ENCODE measurements around the gene GATAD2B.
"Not testable (repeated sequence)": the region's sequence is repeated elsewhere in the genome, so short reads cannot be mapped to it uniquely, and the experiment has no call there.

Gene GATAD2B

DNA sequence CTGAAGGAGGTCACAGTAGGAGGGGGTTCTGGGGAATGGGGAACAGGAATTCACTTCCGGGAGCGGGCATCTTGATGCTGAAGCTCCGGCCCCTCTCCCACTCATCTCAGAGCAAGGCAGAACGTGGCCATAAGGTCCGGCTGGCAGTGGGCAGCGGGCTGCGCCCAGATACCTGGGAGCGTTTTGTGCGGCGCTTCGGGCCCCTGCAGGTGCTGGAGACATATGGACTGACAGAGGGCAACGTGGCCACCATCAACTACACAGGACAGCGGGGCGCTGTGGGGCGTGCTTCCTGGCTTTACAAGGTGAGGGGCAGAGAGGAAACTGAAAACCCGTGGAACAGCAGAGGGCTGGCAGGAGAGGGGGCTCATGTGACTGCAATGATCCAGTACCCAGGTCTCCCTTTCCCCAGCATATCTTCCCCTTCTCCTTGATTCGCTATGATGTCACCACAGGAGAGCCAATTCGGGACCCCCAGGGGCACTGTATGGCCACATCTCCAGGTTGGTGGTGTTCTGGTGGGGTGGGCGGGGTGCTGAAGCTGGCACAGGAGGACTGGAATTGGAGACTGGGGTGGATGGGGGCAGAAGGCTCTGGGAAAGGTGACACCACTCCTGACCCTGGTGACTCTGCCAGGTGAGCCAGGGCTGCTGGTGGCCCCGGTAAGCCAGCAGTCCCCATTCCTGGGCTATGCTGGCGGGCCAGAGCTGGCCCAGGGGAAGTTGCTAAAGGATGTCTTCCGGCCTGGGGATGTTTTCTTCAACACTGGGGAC lies 144.5 kb downstream of the GATAD2B start:
- no peak for DNase-seq (ENCODE audit: low read depth)

DNA sequence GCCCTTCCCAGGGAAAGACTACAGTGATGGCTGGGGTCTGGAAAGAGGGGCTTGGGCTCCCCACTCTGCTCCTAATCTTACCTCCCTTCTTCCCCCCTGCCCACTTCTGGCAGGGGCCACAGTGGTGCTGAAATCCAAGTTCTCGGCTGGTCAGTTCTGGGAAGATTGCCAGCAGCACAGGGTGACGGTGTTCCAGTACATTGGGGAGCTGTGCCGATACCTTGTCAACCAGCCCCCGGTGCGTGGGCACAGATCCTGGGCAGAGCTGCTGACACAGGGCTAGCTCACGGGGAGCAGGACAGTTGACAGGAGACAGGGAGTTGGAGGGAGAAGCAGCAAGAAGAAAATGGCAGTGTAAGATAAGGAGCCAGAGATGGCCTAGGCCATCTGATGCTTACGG lies 145.1 kb downstream of the GATAD2B start:
- DNase-seq (ENCODE audit: low read depth), result no peak

- DNase-seq (ENCODE audit: low read depth), result no peak
These were observed 145.9 kb downstream of the GATAD2B start for GRCh38 chr1:153776845-153777370.

DNA sequence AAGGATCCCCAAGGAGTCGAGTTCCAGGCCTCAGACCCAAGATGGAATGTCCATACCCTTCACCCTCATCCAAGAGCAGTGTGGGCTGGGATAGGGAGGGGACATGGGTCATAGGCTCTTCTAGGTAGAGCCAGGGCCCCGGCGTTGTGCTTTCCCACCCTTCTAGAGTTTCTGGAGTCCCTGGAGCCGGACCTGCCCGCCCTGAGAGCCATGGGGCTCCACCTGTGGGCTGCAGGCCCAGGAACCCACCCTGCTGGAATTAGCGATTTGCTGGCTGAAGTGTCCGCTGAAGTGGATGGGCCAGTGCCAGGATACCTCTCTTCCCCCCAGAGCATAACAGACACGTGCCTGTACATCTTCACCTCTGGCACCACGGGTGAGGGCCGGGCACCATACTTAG lies 146.4 kb downstream of the GATAD2B start:
- DNase-seq (ENCODE audit: low read depth), result no peak

- peak; percentile 42 for DNase-seq (ENCODE audit: low read depth)
These were observed 147.1 kb downstream of the GATAD2B start for GRCh38 chr1:153775458-153776327.

GRCh38 chr1:153774780-153775457 lies 147.9 kb downstream of the GATAD2B start, which contains the start of gene SLC27A3:
TSS of gene SLC27A3 (plus strand) at chr1:153775407. CDS start at chr1:153775498, 91 bp downstream.
- DNase-seq (ENCODE audit: low read depth), result peak; percentile 10

GRCh38 chr1:153774026-153774595 lies 148.7 kb downstream of the GATAD2B start:
- no peak for DNase-seq (ENCODE audit: low read depth)

- no peak for DNase-seq (ENCODE audit: low read depth)
These were observed 149.5 kb downstream of the GATAD2B start for GRCh38 chr1:153773096-153773921.

DNA sequence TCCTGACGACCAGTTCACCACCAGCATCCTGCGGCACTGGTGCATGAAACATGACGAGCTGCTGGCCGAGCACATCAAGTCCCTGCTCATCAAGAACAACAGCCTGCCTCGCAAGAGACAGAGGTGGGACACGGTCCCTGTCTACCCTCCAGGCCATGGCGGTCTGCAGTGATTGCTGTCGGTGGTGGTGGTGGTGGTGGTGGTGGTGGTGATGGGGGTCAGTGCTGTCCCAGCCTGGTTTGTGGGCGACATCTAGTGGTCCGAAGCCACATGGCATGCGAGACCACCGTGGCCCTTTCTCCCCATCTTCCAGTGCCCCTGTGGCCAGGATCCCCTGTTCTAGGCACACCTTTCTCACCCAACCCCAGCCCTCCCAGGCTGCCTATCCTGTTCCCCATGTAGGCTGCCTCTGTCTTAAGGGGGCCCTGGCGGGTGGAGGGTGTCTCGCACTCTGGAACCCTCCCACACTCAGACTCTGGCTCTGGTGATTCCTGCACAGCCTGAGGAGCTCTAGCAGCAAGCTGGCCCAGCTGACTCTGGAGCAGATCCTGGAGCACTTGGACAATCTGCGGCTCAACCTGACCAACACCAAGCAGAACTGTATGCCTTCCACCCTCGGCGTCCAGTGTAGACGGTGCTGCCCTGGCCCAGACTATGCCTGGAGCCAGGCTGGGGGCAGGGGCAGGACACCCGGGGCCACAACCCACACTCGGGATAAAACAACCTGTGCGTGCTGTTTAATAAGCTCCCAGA lies 150.8 kb downstream of the GATAD2B start:
- DNase-seq (ENCODE audit: low read depth), result no peak

DNA sequence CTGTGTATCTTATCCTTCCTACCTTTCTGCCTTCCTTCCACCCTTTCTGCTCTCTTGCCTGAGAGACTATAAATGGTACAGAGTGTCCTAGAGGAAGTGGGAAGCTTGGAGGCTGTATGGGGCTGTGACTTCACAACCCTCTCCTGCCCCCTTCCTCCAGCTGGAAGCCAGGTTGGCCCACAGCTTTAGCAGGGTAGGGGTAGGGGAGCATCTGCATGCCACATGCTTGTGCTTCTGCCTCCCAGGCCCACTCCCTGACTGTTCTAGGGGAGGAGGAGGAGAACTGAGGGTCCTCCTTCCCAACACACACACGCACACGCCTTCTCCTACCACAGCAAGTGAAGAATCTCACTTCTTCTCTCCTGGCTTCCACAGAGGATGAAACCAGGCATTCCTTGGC lies 151.5 kb downstream of the GATAD2B start:
- DNase-seq (ENCODE audit: low read depth), result no peak

- no peak for DNase-seq (ENCODE audit: low read depth)
These were observed 152.0 kb downstream of the GATAD2B start for GRCh38 chr1:153770797-153771196.

DNA sequence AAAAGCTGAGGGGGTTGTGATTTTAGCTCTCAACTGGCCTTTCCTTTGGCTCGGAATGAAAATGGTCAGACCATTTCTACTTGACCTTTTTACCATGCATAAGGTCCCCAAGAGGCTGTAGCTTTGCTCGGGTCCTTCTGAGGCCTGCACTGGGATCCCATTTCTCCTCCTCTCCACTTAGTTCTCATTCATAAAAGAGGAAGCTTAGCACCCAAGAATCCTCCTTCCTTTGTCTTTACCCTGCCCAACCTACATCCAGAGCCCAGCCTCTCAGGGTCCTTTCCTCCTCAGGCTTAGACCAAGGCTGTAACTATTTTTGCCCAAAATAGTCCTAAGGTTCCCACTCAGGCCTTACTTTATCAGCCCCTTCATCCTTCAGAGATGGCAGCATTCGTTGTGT lies 153.6 kb downstream of the GATAD2B start:
- DNase-seq (ENCODE audit: low read depth), result no peak

DNA sequence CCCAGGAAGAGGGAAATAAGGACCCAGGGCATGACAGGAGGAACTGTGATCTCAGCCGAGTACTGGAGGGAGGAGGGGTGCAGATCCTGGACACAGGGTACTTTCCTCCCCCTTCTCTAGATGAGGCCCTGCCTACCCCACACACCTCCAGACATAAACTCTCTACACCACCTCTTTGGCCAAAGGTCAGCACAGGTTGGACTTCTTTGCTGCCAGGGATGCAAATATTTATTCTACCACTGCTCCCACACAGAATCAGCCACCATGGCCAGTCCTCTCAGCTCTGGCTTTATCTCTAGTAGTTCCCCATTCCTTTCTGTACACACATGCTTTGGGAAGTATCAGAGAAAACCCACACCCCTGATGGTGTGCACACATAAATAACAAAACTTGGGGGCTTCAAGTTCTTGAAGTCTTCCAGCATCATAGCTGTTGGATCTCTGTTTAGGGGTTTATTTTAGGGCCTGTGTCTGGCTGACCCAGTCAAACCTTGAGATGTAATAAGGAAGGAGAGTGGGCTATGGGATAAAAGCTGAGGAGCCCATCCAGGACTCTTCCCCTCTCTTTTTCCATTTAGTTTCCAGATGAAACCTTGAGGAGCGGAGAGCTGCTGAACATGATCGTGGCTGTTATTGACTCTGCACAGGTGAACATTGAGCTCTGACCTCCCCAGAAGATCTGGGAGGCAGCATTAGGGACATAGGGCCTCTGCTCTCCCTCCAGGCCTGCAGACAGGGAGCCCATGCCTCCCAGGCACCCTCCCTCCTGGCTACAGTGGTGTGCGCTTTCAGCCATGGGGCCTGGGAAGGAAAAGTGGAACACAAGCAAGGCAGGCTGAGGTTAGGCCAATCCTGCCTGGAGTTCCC lies 154.2 kb downstream of the GATAD2B start:
- no peak for DNase-seq (ENCODE audit: low read depth)

DNA sequence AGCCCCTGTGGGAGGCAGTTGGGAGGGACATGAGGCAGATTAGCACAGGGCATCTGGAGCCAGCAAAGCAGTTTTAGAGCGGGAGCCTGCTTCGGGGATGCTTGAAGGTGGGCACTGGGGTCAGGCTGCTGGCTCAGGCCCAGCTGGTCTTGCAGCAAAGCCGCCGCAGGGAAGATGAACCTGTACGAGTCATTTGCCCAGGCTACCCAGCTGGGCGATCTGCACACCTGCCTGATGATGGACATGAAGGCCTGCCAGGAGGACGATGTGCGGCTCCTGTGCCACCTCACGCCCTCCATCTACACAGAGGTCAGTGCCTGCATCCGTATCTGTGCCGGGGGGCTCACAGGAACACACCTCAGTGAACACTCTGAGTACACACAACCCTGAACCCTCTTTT lies 155.3 kb downstream of the GATAD2B start:
- DNase-seq (ENCODE audit: low read depth), result no peak

GRCh38 chr1:153766663-153767062 lies 156.1 kb downstream of the GATAD2B start:
- DNase-seq (ENCODE audit: low read depth), result not testable (repeated sequence)

DNA sequence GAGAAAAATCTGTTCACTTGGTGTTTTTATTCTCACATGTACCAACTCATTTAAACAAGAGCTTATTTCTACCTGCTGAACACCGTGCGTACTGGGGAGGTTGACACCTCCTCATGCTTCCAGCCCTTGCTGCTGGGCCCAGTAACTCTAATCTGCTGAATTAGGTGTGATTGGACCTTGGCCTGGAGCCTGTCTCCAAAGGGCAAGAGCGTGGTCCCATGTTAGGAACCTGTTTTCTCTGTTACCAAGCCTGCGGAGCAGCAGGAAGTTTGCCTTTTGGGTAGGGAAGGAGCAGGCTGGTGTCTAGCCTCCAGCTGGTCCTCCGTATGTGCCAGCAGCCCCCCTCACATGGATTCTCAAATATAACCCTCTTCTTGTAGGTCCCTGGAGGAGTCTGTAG lies 158.5 kb downstream of the GATAD2B start:
- no peak for DNase-seq (ENCODE audit: low read depth)

GRCh38 chr1:153763365-153764225 lies 159.2 kb downstream of the GATAD2B start:
- no peak for DNase-seq (ENCODE audit: low read depth)

DNA sequence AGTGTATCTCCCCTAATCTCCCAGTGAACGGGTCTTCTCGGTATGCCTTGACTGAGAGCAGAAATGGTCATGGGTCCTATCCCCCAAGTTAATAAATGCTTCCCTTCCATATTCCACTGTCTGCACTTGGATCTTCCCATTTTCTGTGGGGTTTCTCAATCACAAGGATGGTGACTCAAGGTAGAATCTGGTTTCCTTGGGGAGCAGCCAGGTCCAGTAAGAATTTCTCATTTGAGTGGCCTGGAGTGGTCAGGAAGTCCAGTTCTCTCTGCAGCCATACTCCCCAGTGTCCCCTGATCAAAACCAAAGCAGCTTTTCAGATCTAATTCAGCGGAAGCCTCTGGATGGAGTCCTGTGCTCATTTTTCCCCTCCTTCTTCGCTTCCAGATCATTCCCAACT lies 162.3 kb downstream of the GATAD2B start:
- no peak for DNase-seq (ENCODE audit: low read depth)
